GM21367 (cell line): ENCODE measurements around the gene POC1A.
"Not testable (repeated sequence)": the region's sequence is repeated elsewhere in the genome, so short reads cannot be mapped to it uniquely, and the experiment has no call there.

Source experiments
- ATAC-seq: cut with Tn5 transposase; IDR thresholded peaks from one replicate; pipeline ENCODE4 v1.9.1; 2021; ENCODE audit not compliant: unreplicated experiment

The POC1A gene

DNA sequence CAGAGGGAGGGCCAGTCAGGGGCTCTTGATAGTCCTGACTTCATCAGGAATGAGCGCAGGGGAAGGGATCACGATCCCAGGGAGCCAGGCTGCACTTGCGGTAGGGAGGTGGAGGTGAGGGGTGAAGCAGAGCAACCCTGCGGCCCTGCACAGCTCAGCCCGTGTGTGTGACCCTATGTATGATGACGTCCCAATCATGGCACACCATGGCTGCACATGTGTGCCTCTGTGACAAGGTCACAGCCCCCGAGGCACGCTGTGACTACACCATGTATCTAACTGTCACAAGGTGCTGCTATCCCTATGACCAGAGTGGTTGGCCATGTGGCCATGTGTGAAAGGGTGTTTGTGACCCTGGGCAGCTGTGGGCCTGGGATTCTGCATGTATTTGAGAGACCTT lies 30.5 kb upstream of the POC1A start:
- ATAC-seq = no peak

DNA sequence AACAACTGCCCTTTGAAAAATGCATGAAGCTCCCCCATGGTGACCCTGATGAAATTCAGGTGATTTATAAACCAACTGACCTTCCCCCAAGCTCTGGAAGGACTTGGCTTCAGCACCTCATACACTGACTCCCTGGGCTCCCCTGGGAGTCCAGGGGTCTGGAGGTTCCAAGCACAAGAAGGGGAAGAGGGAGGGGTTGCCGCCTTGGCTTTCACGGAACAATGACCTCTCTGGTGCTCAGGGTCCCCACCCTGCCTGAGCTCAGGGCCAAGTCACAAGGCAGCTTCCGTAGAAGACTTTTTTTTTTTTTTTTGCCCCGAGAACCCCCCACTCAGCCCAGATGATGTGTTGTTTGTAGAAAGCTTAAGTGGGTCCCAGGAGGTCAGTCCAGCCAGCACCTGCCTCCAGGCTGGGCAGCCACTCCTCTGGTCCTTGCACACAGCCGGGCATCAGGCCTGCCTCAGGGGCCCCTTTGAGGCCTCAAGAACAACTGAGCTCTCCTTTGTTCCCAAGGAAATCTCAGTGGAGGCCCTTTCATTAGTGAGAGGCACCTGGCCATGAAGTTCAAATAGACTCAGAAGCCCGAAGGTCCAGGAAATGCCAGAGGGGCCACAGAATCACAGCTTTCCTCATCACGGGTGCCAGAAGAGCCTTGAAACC lies 29.7 kb upstream of the POC1A start:
- no peak for ATAC-seq

DNA sequence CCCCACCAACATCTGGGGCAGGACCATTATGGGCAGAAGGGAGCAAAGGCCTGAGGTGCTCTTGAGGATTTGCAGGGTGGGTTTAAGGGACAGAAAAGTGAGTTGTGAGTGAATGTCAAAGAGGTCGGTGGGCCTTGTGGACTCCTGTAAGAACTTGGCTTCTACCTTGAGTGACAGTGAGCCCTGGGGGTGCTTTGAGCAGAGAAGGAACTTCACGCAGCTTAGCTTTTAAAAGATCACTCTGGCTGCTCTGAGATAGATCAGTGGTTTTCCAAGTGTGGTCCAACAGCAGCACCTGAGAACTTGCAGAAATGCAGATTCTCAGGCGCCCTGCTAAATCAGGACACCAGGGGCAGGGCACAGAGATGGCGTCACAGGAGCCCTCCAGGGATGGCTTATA lies 28.5 kb upstream of the POC1A start:
- no peak for ATAC-seq

DNA sequence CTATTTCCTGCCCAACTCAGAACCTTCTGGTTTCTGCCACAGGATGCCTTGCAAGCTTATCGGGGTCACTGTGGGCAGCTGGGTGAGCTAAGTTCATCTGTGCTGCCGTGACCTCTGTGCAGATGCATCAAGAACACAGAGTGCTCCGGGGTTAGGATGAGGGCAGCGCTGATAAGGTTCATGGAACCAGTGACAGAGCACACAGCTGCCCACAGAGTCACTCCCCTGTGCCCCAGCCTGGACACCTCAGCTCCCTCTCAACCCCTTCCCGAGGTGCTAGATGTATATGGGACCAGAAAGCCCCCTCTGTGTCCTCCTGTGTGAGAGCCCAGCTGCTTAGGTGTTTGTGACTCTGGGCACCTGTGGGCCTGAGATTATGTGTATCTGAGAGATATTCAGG lies 28.0 kb upstream of the POC1A start:
- no peak for ATAC-seq

DNA sequence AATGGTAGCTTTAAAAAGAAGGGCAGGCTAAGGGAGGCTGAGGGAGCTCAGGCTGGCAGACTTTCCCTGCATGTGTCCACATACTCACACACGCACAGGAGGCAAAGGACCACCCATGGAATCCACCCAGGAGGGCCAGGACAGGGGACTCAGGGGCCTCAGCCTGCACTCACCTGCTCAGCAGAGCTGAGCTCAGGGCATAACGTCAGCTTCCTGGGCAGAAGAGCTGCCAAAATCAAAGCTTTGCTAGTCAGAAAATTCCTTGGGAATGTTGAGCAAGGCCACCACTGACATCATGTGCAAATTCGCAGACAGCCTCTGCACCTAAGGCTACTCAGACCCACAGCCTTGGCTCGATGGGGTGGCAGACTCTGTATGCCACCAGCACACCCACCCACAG lies 27.3 kb upstream of the POC1A start:
- ATAC-seq = no peak

DNA sequence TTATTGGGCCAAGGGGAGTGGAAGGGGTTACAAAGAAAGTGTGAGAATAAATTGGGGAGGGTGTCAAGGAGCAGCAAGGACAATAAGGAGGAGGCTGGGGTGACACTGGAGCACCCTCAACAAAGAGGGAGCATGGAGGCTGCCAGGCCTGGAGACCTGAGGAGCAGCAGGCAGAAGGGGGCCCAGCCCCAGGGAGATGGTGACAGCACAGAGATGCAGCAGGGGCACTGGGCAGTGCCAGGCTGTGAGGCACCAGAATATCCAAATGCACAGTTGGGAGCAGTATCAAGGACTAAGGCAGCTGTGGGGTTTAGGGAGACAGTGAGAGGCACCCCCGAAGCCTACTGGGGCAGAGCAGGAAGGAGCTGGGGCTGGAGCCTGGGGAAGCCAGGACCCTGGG lies 24.3 kb upstream of the POC1A start:
- no peak for ATAC-seq

DNA sequence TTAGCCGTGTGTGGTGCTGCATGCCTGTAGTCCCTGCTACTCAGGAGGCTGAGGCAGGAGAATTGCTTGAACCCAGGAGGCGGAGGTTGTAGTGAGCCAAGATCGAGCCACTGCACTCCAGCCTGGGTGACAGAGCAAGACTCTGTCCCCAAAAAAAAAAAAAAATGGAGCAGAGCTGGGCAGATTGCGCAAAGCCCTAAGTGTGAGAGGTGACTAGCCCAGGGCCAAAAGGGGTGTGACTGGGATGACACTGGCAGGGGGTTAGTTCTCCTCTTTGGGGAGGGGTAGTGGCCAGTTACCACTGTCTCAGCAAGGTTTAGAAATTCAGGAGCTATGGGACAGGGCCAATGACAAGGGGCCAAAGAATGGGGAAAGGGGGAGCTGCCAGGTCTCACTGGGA lies 23.9 kb upstream of the POC1A start:
- not testable (repeated sequence) for ATAC-seq

DNA sequence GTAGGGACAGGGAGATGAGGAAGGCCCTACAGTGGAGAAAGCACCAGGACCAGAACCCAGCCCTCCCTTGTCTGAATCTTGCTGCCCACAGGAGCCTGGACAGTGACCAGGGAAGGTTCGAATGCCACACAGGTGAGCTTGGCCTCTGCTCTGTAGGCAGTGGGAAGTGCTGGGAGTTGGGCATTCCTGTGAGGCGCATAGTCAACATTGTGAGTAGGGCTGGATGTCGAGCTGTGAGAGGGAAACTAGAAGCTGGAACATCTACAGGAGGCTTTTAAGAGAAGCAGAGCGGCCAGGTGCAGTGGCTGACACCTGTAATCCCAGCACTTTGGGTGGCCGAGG lies 23.4 kb upstream of the POC1A start:
- ATAC-seq = no peak

DNA sequence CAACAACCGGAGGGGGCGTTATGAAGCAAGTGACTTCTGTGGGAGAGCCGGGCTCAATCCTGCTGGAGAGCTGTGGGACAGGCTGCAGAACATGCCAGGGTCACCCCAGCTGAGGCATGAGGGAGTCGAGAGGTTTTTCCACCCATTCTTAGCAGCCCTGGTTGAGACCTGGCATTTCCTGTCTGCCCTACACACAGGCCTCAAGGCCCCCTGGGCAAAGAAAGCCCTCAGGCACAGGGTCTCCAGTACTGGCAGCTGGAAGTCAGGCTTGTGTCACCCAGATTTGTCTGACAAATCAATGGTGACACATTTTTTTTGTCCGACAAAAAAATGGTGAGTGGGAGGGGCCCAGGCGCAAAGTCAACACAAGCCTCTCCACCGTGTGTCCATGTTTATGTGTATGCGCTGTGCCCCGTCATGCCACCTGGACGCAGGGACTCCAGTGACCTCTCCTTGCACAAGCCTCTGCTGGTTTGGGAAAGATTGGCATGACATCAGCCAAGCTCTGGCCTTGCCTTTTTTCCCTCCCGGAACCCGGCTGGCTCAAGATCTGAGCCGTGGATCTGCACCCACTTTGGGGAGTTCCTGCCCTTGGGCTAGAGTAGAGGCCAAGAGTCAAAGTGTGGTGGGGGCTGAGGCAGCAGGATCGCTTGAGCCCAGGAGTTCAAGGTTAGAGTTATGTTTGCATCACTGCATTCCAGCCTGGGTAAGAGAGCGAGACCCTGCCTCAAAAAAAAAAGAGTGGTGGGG lies 22.9 kb upstream of the POC1A start:
- ATAC-seq = no peak

DNA sequence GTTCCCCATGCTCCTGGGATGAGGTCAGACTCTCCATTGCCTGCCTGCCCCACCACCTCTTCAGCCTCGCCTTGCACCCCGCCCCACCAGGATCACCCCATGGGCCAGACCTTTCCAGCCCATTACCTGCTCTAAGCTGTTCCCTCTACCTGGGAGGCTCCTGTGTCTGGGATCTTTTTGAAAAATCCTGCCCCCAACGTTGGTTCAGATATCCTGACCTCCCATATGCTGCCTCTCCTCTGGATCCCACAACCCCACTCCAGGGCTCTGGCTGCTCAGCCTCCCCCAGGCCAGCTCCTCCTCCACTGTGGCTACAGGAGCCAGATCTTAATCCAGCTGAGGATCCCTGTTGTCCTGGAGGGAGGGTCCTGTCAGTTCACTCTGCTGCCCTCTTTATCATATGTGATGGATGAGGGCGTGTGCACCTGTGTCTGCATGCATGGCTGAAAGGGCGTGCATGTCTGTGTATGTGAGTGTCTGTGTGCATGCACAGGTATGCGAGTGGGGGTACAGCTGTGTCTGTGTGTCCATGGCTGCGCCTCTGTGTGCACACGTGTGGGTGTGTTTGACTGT lies 22.0 kb upstream of the POC1A start:
- no peak for ATAC-seq

DNA sequence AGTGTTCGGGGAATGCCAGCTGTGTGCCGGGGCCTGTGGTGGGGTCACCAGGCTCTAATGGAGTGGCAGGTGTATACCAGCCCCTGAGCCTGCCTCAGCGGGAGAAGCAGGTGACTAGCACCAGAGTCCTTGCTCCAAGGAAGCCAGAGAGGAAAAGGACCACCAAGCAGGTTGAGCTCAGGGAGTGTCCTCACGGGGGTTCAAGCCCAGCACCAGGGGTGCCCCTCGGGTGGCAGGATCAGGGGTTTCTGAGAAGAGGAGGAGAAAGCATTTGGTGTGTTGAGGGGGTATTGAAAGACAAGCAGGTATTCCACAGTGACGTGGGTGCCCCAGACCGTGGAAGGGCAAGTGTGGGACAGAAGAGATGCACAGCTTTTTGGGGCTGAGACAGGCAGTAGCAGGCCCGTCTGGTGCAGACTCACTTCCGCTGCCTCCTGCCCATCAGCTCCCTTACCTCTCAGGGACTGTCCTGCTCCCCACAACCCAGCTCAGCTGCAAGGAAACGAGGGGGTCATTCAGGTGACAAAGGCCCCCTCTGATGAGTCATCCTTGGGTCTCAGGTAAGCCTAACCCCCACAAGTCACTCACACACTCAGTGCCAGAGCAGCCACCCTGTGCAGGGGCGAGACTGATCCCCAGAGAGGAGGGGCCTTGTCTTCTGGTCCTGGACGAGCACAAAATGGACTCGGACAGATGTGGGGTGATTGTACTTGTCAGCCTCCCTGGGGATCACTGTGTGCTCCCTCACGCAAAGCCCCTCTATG lies 21.4 kb upstream of the POC1A start:
- ATAC-seq = no peak

DNA sequence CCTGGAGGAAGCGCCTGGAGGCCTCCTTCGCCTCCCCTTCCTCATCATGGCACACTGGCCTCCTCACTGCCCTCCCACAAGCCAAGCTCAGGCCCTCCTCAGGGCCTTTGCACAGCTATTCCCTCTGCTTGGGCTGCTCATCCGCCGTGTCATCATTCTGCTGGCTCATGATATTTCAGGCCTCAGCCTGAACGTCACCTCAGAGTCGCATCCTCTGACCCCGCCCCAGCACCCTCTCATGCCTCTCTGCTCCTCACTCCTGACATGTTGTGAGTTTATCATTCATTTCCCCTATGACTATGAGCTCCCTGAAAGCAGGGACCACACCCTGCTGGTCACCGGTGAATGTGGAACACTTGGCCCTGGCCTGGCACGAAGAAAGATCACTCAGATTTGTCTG lies 20.7 kb upstream of the POC1A start:
- ATAC-seq = no peak

DNA sequence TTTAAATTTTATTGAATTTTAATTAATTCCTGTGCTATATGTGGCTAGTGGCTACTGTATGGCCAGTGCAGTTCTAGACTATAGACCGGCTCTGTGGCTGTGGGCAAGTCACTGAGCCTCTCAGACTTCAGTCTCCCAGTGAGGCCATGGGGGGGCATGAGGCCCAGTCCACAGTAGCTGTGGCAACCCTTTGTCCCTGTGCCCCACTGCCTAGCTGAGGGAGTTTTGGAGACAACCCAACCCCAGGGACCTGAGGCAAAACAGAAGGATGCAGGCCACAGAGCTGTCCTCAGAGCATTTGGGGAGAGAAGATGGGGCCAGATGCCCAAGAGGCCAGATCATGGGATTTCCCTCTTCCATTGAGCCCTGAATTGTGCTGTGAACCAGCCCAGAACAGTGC lies 18.9 kb upstream of the POC1A start:
- ATAC-seq = no peak

DNA sequence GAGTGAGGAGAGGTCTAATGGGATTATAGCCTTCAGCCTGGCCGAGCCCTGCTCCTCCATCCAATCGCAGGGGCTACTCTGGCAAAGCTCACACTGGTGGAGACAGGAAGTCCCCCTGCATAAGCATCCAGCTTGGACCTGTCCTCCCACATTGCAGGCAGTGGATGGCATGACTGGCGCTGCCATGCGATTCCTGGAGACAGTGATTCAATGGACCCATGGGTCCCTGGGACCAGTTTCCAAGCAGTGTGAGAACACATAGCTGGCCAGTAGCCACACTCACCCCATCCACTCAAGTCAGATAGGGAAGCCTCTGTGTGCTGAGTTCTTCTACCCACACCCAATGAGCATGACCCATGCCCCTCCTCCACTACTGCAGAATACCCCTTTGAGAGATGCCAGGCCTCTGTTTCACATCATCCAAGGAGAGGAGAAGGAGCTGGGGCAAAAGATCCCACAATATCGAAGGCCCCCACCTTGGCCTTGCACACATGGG lies 18.1 kb upstream of the POC1A start:
- ATAC-seq = no peak

DNA sequence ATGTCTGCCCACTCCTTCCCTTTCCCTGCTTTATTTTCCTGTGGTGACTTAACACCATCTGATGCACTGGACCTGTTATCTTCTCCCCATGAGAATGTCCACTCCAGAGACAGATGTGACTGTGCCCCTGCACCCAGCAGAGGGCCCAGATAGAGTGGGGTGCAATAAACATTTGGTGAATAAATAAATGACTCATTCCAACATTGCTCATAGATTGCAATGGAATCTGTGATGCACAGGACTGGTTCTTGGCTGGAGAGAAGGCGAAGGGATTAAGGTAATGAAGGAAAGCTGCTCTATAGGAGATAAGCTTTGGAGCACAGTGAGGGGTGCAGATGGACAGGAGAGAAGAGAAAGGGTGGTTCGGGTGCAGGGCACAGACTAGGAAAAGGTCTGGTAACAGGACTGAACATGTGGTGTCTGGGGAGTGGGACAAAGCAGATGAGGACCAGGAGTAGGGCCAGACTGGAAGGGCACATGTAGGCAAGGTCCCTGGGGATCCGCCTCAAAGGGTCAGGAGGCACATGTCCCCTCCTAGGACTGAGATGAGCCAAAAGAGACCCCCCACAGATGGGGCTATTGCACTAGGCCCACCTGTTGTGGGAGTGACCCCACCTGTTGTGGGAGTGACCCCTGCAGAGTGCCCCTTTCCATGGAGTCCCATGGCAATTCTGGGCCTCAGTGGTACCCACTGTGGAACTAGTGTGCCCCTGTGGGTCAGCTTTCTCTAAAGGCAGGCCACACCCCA lies 17.5 kb upstream of the POC1A start:
- no peak for ATAC-seq

DNA sequence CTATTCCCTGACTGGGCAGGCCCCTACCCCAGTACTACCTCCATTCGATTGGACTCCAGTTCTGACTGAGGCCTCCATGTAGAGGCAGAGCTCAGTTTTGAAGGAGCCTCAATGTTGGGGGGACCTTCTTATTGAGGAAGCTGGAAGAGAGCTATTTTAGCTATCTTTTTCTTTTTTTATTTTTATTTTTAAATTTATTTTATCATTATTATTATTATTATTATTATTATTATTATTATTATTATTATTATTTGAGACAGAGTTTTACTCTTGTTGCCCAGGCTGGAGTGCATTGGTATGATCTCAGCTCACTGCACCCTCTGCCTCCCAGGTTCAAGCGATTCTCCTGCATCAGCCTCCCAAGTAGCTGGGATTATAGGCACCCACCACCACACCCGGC lies 16.0 kb upstream of the POC1A start:
- ATAC-seq = not testable (repeated sequence)

DNA sequence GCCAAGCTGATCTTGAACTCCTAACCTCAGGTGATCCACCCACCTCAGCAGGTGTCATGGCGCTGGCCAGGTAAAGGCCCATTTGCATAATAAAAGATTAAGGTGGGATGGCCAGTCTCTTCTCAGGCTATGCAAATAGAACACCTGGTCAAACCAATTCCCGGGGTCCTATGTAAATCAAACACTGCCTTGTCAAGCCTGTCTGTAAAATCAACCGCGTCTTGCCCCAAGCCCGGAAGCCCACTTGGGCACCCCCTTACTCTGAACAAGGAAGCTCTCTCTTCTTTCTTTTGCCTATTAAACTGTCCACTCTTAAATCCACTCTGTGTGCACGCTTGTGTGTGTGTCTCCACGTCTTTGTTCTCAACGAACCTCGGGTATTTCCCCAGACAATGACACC lies 13.0 kb upstream of the POC1A start:
- ATAC-seq = no peak

DNA sequence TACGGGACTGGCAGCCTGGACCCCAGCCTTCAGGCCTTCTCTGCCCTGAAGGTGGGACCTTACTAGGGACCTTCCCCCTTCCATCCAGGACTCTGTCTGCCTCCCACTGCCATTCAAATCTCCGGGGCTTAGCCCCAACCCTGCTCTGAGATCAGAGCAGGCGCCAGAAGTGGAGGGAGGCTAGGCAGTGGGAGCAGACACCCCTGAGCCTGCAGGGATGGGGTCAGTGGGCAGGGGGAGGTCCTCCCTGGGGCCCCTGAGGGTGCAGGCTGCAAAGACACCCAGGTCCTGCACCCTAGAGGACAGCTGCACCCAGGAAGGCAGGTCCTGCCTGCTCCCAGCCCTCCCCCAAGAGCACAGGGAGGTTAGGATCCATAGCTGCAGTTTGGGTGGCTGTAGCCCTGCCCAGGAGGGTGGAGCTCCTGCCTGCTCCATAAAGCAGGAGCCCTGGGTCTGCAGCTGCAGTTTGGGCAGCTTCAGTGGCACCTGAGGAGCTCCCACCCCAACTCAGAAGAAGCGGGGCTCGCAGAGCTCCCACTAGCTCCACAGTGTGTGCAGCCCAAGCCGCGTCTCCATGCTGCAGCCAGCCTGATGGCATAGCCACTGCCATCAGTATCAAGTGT lies 8.1 kb upstream of the POC1A start:
- ATAC-seq = no peak

DNA sequence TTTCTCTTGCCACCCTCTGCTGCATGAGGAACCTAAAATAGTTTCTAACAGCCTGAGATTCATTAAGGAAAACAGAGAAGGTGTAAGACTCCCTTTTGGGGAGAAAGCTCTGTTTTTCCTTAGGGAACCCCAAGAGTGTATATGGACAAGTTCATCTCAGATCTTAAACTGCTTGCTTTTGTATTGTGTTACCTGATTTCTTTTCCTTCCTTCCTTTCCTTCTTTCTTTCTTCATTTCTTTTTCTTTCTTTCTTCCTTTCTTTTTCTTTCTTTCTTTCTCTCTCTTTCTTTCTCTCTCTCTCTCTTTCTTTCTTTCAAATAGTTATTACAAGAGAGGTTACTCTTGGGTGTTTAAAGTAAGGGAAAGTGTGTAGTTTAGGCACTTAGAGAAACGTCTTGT lies 5.3 kb upstream of the POC1A start:
- ATAC-seq = no peak

DNA sequence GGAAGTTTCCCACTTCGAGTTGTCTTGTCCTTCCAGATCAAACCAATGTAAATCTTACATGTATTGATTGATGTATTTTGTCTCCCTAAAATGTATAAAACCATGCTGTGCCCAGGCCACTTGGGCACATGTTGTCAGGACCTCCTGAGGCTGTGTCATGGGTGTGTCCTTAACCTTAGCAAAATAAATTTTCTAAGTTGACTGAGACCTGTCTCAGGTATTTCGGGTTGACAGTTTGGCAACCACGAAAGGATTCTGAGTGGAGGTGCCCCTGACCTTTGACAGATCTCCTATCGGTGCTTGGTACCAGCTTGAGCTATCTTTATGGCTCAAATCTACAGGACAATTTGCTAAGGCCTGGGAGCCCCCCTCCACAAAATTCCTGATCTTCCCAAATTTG lies 1.7 kb upstream of the POC1A start:
- no peak for ATAC-seq
